OCI-LY1 (cell line): ENCODE results near the gene SEC62.

Experiments
- CTCF ChIP-seq: fragments of 200-600 bp; sonication (generic), shearing (Covaris generic); IDR thresholded peaks from 2 replicates; pipeline ENCODE4 v1.5.1; 2017; ENCODE audit warnings: mild to moderate bottlenecking, antibody characterized with exemption, low read length, moderate library complexity, mixed read lengths
- EZH2 ChIP-seq: fragments of 200-600 bp; sonication (generic), shearing (Covaris generic); IDR thresholded peaks from 2 replicates; pipeline ENCODE4 v1.8.0; 2017; ENCODE audit warnings: borderline replicate concordance, mixed run types, mild to moderate bottlenecking, antibody characterized with exemption, low read length, moderate library complexity, mixed read lengths

DNA sequence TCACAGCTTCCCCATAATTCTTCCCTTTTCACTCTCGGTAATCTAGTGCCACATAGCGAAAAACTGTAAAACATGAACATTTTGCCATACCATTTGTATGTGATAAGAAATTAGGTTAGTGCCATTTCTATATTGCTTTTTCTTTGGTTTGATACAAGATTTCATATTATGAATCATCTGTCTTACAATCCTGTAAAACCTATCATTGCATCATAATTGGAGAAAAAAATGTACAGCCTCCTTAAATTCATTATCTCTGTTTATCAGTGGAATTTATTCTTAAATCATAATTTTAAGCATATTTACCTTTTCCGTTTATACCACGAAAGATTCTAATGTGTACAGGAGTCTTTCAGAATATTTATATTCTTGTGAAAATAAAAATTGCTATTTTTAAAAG, 23.8 kb downstream of the SEC62 start:
- TF ChIP-seq EZH2 (no peak), CTCF (no peak)
